K562 (cell line): ENCODE measurements around the gene CD84. TPM values are rescaled to one million over a fixed set of nuclear protein-coding genes. Genes with fewer than 3 reads are reported as not detected.

Experiments used
- ARID1B ChIP-seq: fragments of 450-650 bp; IDR thresholded peaks from 2 replicates; pipeline ENCODE4 v1.6.1; 2016; ENCODE audit warnings: antibody characterized with exemption, mild to moderate bottlenecking, inconsistent platforms
- ATF4 ChIP-seq: fragments of 450-650 bp; formaldehyde crosslinking; IDR thresholded peaks from 2 replicates; pipeline ENCODE4 v1.4.0; 2022; ENCODE audit warnings: mild to moderate bottlenecking, moderate library complexity
- JUNB ChIP-seq: fragments of 450-650 bp; formaldehyde crosslinking; conservative IDR thresholded peaks from 2 replicates; pipeline ENCODE4 v1.4.0; 2020; ENCODE audit warnings: mild to moderate bottlenecking
- KAT2B ChIP-seq: IDR thresholded peaks from one replicate; pipeline ENCODE4 v1.6.1; 2012; ENCODE audit warnings: low read depth, mild to moderate bottlenecking, control low read depth, inconsistent platforms, low read length, moderate library complexity
- KAT7 ChIP-seq: sonication (generic); formaldehyde crosslinking; IDR thresholded peaks from 2 replicates; pipeline ENCODE4 v1.8.0; 2022; ENCODE audit warnings: missing genetic modification reagents, mild to moderate bottlenecking, borderline replicate concordance
- KLF16 ChIP-seq: IDR thresholded peaks from 2 replicates; pipeline ENCODE4 v1.6.1; 2016; ENCODE audit warnings: antibody characterized with exemption
- POLR2AphosphoS5 ChIP-seq: IDR thresholded peaks from 2 replicates; pipeline ENCODE4 v1.6.1; 2011; ENCODE audit warnings: mild to moderate bottlenecking, low read depth, low read length, moderate library complexity; ENCODE audit not compliant: control insufficient read depth, insufficient read depth
- REST ChIP-seq, 2 experiments: fragments of 450-650 bp; formaldehyde crosslinking in 1 of 2; IDR thresholded peaks; 2 replicates each; pipeline versions ENCODE4 v1.4.0 to v1.6.1; 2014 to 2020; ENCODE audit warnings: mild to moderate bottlenecking in 2 of 2, borderline replicate concordance in 1 of 2, low read depth in 1 of 2
- ZNF518B ChIP-seq: fragments of 250-450 bp; sonication (Bioruptor Pico); IDR thresholded peaks from 2 replicates; pipeline ENCODE4 v1.5.0; 2021; ENCODE audit warnings: mild to moderate bottlenecking, moderate library complexity
- polyA plus RNA-seq, 8 experiments: library from polyadenylated mRNA; depleted of rRNA in 4 of 8; stranded (reverse) in 5 of 8; unstranded in 3 of 8; fragments of >200 nt; fragmentation: Nextera tagmentation in 2 of 8; fragmentation: Illumina TruSeq in 1 of 8; extraction: Ambion mirVana in 2 of 8; extraction: Trizol in 1 of 8; gene quantifications; 2 replicates each; pipeline versions ENCODE4 v1.2.1 to v1.2.3, GENCODE V29; 2011 to 2014; ENCODE audit warnings: inconsistent platforms in 1 of 8, missing spikeins in 1 of 8
- total RNA-seq, 7 experiments: library from RNA; depleted of rRNA in 6 of 7; stranded (reverse); fragments of >200 nt in 6 of 7; fragmentation: Illumina TruSeq in 2 of 7; extraction: Trizol in 2 of 7; gene quantifications; 2 replicates each; pipeline versions ENCODE4 v1.2.1 to v1.2.3, GENCODE V29; 2011 to 2021; ENCODE audit warnings: low replicate concordance in 1 of 7

CD84 gene
- total and polyA plus RNA-seq, 9 of the 15 experiments (the other 6 are each of a cell fraction or from before 2014, with no cell fraction given), result 0.82 to 6.8 (median 2.0) TPM

- TF ChIP-seq ZNF518B (no peak), KAT2B (no peak), REST (IDR thresholded peaks at IDR 0.05; ENCODE audit: borderline replicate concordance) (no peak; the same call in 1 of the 2 replicates), REST (CRISPR knock-in tag; IDR thresholded peaks at IDR 0.05; ENCODE audit: low read depth) (no peak), ATF4 (CRISPR knock-in tag) (peak; percentile 63; the same call in 1 of the 2 replicates), KAT7 (CRISPR knock-in tag) (no peak), KLF16 (0 out of 2 replicates have a peak, but pooled peaks have one; percentile 4), POLR2AphosphoS5 (no peak), ARID1B (peak; percentile 87), JUNB (CRISPR knock-in tag) (no peak)
Measured at GRCh38 chr1:160548960-160549664, 30.2 kb downstream of the CD84 start (continued).
